ENCODE measurements around the gene SCIN. TPM values are rescaled to one million over a fixed set of nuclear protein-coding genes. Genes with fewer than 3 reads are reported as not detected.

Gene SCIN
- total RNA-seq, 1 donor from 2014 or later, result 14.3 TPM

DNA sequence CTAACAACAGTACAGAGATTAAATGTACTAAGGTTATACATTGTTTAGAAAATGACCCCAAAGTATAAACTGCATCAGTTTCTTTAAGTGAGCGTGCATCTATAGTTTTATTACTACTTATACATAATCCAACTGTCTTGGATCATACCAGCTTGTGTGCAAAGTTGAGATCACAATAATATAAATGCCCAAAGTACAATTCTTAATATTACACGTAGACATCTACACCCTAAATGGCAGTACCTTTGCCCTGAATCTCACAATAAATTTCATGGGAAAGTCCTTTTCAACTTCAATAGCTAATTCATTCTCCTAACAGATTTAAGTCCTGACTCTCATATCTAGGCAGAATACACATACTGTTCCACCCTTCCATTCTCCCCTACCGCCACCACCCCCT lies 11.8 kb downstream of the SCIN start:
- intact Hi-C loops (cut with DNase I), result no loop called here
- no peak for ATAC-seq
- Histone ChIP-seq H3K27ac (no peak overlapping the region), H3K36me3 (no peaks in the 10 kb centered on the region), H3K9me3 (no peaks in the 10 kb centered on the region), H3K27me3 (no peaks in the 10 kb centered on the region), H3K4me1 (no peaks in the 10 kb centered on the region), H3K4me3 (no peak overlapping the region)
- TF ChIP-seq, protein P1, sequence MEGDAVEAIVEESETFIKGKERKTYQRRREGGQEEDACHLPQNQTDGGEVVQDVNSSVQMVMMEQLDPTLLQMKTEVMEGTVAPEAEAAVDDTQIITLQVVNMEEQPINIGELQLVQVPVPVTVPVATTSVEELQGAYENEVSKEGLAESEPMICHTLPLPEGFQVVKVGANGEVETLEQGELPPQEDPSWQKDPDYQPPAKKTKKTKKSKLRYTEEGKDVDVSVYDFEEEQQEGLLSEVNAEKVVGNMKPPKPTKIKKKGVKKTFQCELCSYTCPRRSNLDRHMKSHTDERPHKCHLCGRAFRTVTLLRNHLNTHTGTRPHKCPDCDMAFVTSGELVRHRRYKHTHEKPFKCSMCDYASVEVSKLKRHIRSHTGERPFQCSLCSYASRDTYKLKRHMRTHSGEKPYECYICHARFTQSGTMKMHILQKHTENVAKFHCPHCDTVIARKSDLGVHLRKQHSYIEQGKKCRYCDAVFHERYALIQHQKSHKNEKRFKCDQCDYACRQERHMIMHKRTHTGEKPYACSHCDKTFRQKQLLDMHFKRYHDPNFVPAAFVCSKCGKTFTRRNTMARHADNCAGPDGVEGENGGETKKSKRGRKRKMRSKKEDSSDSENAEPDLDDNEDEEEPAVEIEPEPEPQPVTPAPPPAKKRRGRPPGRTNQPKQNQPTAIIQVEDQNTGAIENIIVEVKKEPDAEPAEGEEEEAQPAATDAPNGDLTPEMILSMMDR (IDR thresholded peaks at IDR 0.05), result no peak
- DNase-seq, result no peak

DNA sequence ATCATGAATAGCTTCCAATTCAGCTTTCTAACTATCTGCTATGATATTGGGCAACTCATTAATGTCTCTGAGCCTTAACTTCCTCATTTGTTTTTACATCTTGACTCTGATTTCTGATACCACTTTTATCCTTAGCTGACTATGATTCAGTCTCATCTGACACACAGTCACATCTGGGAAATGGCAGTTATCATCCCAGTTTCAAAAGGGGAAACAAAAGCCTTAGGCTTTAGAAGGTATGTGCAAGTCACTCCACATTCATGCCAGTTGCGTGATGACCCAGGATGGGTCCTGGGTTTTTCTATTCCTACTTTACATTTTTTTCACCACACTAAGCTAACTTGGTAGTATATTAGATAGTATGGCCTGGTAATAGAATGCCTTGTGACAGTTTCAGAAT lies 12.7 kb downstream of the SCIN start:
- no peaks in the 10 kb centered on the region for H3K27me3 ChIP-seq
- H3K4me1 ChIP-seq, result no peaks in the 10 kb centered on the region
- no peaks in the 10 kb centered on the region for H3K36me3 ChIP-seq
- intact Hi-C loops (cut with DNase I), result no loop called here
- TF ChIP-seq, protein P1 (IDR thresholded peaks at IDR 0.05), result no peak
- H3K9me3 ChIP-seq, result no peaks in the 10 kb centered on the region
- no peak overlapping the region for H3K27ac ChIP-seq
- DNase-seq (no peak), ATAC-seq (peak; percentile 56)
- no peak overlapping the region for H3K4me3 ChIP-seq

DNA sequence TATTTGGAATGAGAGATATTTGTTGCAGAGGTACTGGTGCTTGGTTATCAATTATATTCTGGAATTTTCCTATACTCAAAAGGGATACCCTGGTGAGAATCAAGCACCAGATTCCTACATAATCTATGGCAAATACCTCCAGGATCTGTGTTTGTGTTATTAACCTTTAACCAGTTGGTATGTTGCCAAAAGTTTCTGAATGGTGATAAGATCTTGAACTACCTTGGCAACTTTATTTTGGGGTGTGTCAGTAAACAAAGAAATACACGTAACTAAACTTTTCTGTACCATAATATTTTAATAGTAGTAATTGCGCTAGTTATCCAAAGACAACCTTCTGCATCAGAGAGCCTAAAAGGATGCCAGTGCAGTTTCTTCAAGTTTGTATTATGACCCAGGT lies 13.4 kb downstream of the SCIN start:
- no peak for DNase-seq
- ATAC-seq, result no peak
- intact Hi-C loops (cut with DNase I), result no loop called here
- Histone ChIP-seq H3K4me1 (no peaks in the 10 kb centered on the region), H3K36me3 (no peaks in the 10 kb centered on the region), H3K27me3 (no peaks in the 10 kb centered on the region), H3K4me3 (no peak overlapping the region), H3K9me3 (no peaks in the 10 kb centered on the region), H3K27ac (no peak overlapping the region)
- TF ChIP-seq, protein P1 (IDR thresholded peaks at IDR 0.05), result no peak

DNA sequence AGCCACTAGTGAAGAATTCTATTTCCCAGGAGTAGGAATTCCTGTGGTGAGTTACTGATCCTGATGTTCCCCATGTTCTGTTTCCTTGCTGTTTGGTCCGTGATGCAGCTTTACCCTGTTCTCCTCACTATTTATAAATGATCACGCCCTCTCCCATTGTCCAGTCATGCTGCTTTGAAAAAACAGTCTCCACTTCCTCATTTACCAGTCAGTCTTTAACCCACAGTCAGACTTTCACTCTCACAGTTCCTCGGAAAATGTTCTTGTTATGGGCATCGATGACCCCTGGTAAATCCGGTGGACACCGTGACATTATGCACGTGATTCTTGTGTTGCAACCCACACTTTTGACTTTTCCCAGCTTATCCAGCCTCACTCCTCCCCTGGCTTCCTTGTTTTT lies 14.4 kb downstream of the SCIN start:
- H3K9me3 ChIP-seq, result no peaks in the 10 kb centered on the region
- no peaks in the 10 kb centered on the region for H3K36me3 ChIP-seq
- no peaks in the 10 kb centered on the region for H3K4me1 ChIP-seq
- H3K4me3 ChIP-seq, result no peak overlapping the region
- no peak overlapping the region for H3K27ac ChIP-seq
- intact Hi-C loops (cut with DNase I), result no loop called here
- ATAC-seq (peak; percentile 89), DNase-seq (no peak)
- TF ChIP-seq, protein P1 (IDR thresholded peaks at IDR 0.05), result no peak
- H3K27me3 ChIP-seq, result no peaks in the 10 kb centered on the region

DNA sequence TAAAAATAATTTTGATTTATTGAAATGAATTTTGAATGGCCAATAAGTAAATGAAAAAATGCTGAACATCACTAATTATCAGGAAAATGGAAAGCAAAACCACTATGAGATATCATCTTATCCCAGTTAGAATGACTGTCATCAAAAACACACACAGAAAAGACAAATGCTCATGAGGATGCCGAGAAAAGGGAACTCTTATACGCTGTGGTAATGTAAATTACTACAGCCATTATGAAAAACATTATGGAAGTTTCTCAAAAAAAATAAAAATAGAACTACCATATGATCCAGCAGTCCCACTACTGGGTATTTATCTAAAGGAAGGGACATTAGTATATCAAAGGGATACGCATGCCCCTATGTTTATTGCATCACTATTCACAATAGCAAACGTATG lies 15.8 kb downstream of the SCIN start:
- Histone ChIP-seq H3K36me3 (no peaks in the 10 kb centered on the region), H3K27me3 (no peaks in the 10 kb centered on the region), H3K4me3 (no peak overlapping the region), H3K9me3 (no peaks in the 10 kb centered on the region), H3K4me1 (no peaks in the 10 kb centered on the region), H3K27ac (no peak overlapping the region)
- DNase-seq (no peak), ATAC-seq (no peak)
- TF ChIP-seq, protein P1 (IDR thresholded peaks at IDR 0.05), result no peak
- intact Hi-C loops (cut with DNase I), result no loop called here

DNA sequence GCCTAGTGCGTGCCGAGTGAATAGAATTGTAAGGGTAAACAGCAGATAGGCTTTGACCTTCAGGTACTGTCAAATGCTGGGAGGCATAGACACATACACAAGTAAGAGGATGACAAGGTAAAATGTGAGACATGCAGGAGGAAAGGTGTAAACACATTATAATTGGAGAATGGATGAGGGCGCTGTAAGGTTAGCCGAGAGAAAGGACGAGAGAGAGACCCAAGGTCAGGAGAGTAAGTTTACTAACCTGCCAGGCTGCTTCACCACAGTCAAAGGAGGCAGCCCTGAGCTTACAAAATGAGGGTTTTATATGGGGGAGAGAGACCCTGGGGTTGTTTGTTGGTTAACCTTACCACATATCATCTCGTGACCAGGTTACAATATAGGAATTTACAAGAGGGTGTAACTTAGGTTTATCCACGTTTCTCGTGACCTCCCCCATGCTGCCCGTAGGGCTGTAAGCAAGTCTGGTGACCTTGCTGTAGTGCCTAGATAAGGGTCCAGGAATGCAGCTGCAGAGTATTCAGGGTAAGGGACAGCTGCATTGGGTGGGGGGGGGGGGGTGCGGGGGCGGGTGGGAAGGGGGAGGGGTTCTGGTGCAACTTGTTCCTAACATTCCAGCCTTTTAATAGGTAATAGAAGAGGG lies 17.9 kb downstream of the SCIN start:
- TF ChIP-seq, protein P1 (IDR thresholded peaks at IDR 0.05), result no peak
- no peak for DNase-seq
- Histone ChIP-seq H3K36me3 (no peaks in the 10 kb centered on the region), H3K9me3 (no peaks in the 10 kb centered on the region), H3K4me3 (no peak overlapping the region), H3K27ac (no peak overlapping the region), H3K27me3 (no peaks in the 10 kb centered on the region), H3K4me1 (no peaks in the 10 kb centered on the region)
- no peak for ATAC-seq
- intact Hi-C loops (cut with DNase I), result no loop called here

Measured in upper lobe of right lung (tissue), 1 donor.